Osteoblast (primary cell): ENCODE results near the gene CALR. TPM values are rescaled to one million over a fixed set of nuclear protein-coding genes. Genes with fewer than 3 reads are reported as not detected.
"Not testable (repeated sequence)": the region's sequence is repeated elsewhere in the genome, so short reads cannot be mapped to it uniquely, and the experiment has no call there.

ENCODE experiments used
- DNase-seq: peaks from one replicate; pipeline ENCODE4 v3.0.0; 2011; ENCODE audit warnings: low spot score, mixed read lengths; ENCODE audit not compliant: insufficient read length; ENCODE audit errors: missing footprints
- H2AFZ ChIP-seq: 2 replicates; pipeline ENCODE4 v1.6.0; 2011; ENCODE audit warnings: mild to moderate bottlenecking, low read length
- H3K27ac ChIP-seq: 2 replicates; pipeline ENCODE4 v1.5.1; 2011; ENCODE audit warnings: mild to moderate bottlenecking, low read depth, low read length, moderate library complexity
- H3K27me3 ChIP-seq: 2 replicates; pipeline ENCODE4 v1.6.0; 2012; ENCODE audit warnings: mild to moderate bottlenecking, control low read depth, inconsistent platforms, low read length, moderate library complexity; ENCODE audit not compliant: insufficient read depth
- H3K36me3 ChIP-seq: 2 replicates; pipeline ENCODE4 v1.5.1; 2011; ENCODE audit warnings: mild to moderate bottlenecking, low read length, control low read depth, moderate library complexity; ENCODE audit not compliant: insufficient read depth
- H3K4me1 ChIP-seq: 2 replicates; pipeline ENCODE4 v1.5.1; 2011; ENCODE audit warnings: mild to moderate bottlenecking, low read length, control low read depth, moderate library complexity; ENCODE audit not compliant: insufficient read depth
- H3K4me2 ChIP-seq: 2 replicates; pipeline ENCODE4 v1.6.0; 2011; ENCODE audit warnings: mild to moderate bottlenecking, low read length; ENCODE audit not compliant: insufficient read depth
- H3K4me3 ChIP-seq: fragments of 200-600 bp; sonication (generic); 3 replicates; pipeline ENCODE4 v1.5.1; 2012; ENCODE audit warnings: mild to moderate bottlenecking, low read length, inconsistent platforms; ENCODE audit not compliant: insufficient read depth
- H3K79me2 ChIP-seq: 2 replicates; pipeline ENCODE4 v1.6.0; 2012; ENCODE audit warnings: mild to moderate bottlenecking, low read length, control low read depth, inconsistent platforms; ENCODE audit not compliant: insufficient read depth
- H3K9me3 ChIP-seq: 2 replicates; pipeline ENCODE4 v1.5.1; 2011; ENCODE audit warnings: low read depth, low read length, control low read depth
- H4K20me1 ChIP-seq: 2 replicates; pipeline ENCODE4 v1.6.0; 2012; ENCODE audit warnings: mild to moderate bottlenecking, low read length, control low read depth; ENCODE audit not compliant: insufficient read depth
- CTCF ChIP-seq: IDR thresholded peaks from 2 replicates; pipeline ENCODE4 v1.5.1; 2011; ENCODE audit warnings: mild to moderate bottlenecking, low read depth, low read length, moderate library complexity; ENCODE audit errors: extremely low read depth
- total RNA-seq: library from RNA; depleted of rRNA; stranded (reverse); fragments of >200 nt; gene quantifications from 2 replicates; pipeline ENCODE4 v1.2.3, GENCODE V29; 2012

The CALR gene
- total RNA-seq, 1 donor = 1,685 TPM

- peak; percentile 69 for DNase-seq
- H3K79me2 ChIP-seq = peaks cover 49% of the 10 kb centered on the region
- H2AFZ ChIP-seq = no peak overlapping the region
- TF ChIP-seq CTCF = no peak
- H3K27ac ChIP-seq = peak overlapping the region; percentile 47
- peak overlapping the region; percentile 96 for H3K4me3 ChIP-seq
- no peaks in the 10 kb centered on the region for H4K20me1 ChIP-seq
- H3K36me3 ChIP-seq = peaks cover 33% of the 10 kb centered on the region
- peaks cover 42% of the 10 kb centered on the region for H3K4me1 ChIP-seq
- H3K4me2 ChIP-seq = peak overlapping the region; percentile 92
- H3K27me3 ChIP-seq = no peaks in the 10 kb centered on the region
- H3K9me3 ChIP-seq = no peaks in the 10 kb centered on the region
These were observed 17.6 kb downstream of the CALR start for GRCh38 chr19:12955996-12956395.

- Histone ChIP-seq H3K9me3 (no peaks in the 10 kb centered on the region), H3K27ac (peak within 1 kb of the TSS; percentile 86), H3K4me2 (peak within 1 kb of the TSS; percentile 92), H4K20me1 (no peaks in the 10 kb centered on the region), H3K79me2 (peaks cover 44% of the 10 kb centered on the region), H2AFZ (peak within 1 kb of the TSS; percentile 94), H3K4me3 (peak within 1 kb of the TSS; percentile 96), H3K36me3 (peaks cover 27% of the 10 kb centered on the region), H3K27me3 (no peaks in the 10 kb centered on the region), H3K4me1 (peaks cover 40% of the 10 kb centered on the region)
- TF ChIP-seq CTCF = no peak
- peak; percentile 96 for DNase-seq
These were observed 18.3 kb downstream of the CALR start, which contains the start of gene GADD45GIP1 for GRCh38 chr19:12956446-12957388. Gene GADD45GIP1 (minus strand): TSS chr19:12957223. CDS start chr19:12957212, 11 bp downstream.

- peak overlapping the region; percentile 96 for H3K4me3 ChIP-seq
- not testable (repeated sequence) for H4K20me1 ChIP-seq, DNase-seq, H3K27me3 ChIP-seq, H3K9me3 ChIP-seq
- H3K79me2 ChIP-seq = peaks cover 43% of the 10 kb centered on the region
- H3K4me1 ChIP-seq = peaks cover 33% of the 10 kb centered on the region
- peaks cover 20% of the 10 kb centered on the region for H3K36me3 ChIP-seq
- H3K27ac ChIP-seq = peak overlapping the region; percentile 86
- peak overlapping the region; percentile 92 for H3K4me2 ChIP-seq
- H2AFZ ChIP-seq = peak overlapping the region; percentile 94
These were observed 19.1 kb downstream of the CALR start for GRCh38 chr19:12957389-12957952.

- Histone ChIP-seq H3K27me3 (no peaks in the 10 kb centered on the region), H3K9me3 (no peaks in the 10 kb centered on the region)
These were observed 21.1 kb downstream of the CALR start for GRCh38 chr19:12959481-12959880.

More at GRCh38 chr19:12959481-12959880, 21.1 kb downstream of the CALR start:
- DNase-seq = no peak
- H3K4me2 ChIP-seq = no peak overlapping the region
- H4K20me1 ChIP-seq = no peaks in the 10 kb centered on the region
- peaks cover 31% of the 10 kb centered on the region for H3K79me2 ChIP-seq
- H3K36me3 ChIP-seq = peaks cover 6% of the 10 kb centered on the region
- TF ChIP-seq CTCF = no peak
- no peak overlapping the region for H3K4me3 ChIP-seq
- H3K27ac ChIP-seq = no peak overlapping the region
- H3K4me1 ChIP-seq = peaks cover 13% of the 10 kb centered on the region
- H2AFZ ChIP-seq = no peak overlapping the region
